ENCODE results near the gene DCBLD2.
"Not testable (repeated sequence)": the region's sequence is repeated elsewhere in the genome, so short reads cannot be mapped to it uniquely, and the experiment has no call there.

Gene DCBLD2

GRCh38 chr3:98890965-98891910 is 10.3 kb downstream of the DCBLD2 start:
- DNase-seq = peak; percentile 52

- no peak for DNase-seq
Measured at GRCh38 chr3:98890181-98890835, 11.2 kb downstream of the DCBLD2 start.

GRCh38 chr3:98887684-98888083 is 13.8 kb downstream of the DCBLD2 start:
- no peak for DNase-seq

- DNase-seq = no peak
Measured at GRCh38 chr3:98886525-98886924, 15.0 kb downstream of the DCBLD2 start.

- no peak for DNase-seq
Measured at GRCh38 chr3:98885851-98886250, 15.6 kb downstream of the DCBLD2 start.

GRCh38 chr3:98884675-98885371 is 16.7 kb downstream of the DCBLD2 start:
- DNase-seq = peak; percentile 75

GRCh38 chr3:98882614-98883333 is 18.7 kb downstream of the DCBLD2 start:
- DNase-seq = not testable (repeated sequence)

GRCh38 chr3:98877132-98877531 is 24.4 kb downstream of the DCBLD2 start:
- no peak for DNase-seq

GRCh38 chr3:98875535-98875934 is 26.0 kb downstream of the DCBLD2 start:
- no peak for DNase-seq

GRCh38 chr3:98874602-98875249 is 26.8 kb downstream of the DCBLD2 start:
- no peak for DNase-seq

GRCh38 chr3:98869391-98869790 is 32.1 kb downstream of the DCBLD2 start:
- DNase-seq = no peak

- DNase-seq = not testable (repeated sequence)
Measured at GRCh38 chr3:98857971-98858370, 43.5 kb downstream of the DCBLD2 start.

GRCh38 chr3:98857258-98857657 is 44.2 kb downstream of the DCBLD2 start:
- DNase-seq = not testable (repeated sequence)

GRCh38 chr3:98856724-98857123 is 44.8 kb downstream of the DCBLD2 start:
- DNase-seq = no peak

- DNase-seq = peak; percentile 94
Measured at GRCh38 chr3:98855806-98856400, 45.6 kb downstream of the DCBLD2 start.

GRCh38 chr3:98848108-98848507 is 53.4 kb downstream of the DCBLD2 start:
- DNase-seq = no peak

- DNase-seq = peak; percentile 91
Measured at GRCh38 chr3:98846101-98846500, 55.4 kb downstream of the DCBLD2 start.

GRCh38 chr3:98843266-98843959 is 58.1 kb downstream of the DCBLD2 start:
- peak; percentile 65 for DNase-seq

GRCh38 chr3:98839846-98840245 is 61.6 kb downstream of the DCBLD2 start:
- DNase-seq = peak; percentile 35

GRCh38 chr3:98831060-98831459 is 70.4 kb downstream of the DCBLD2 start:
- DNase-seq = not testable (repeated sequence)

- no peak for DNase-seq
Measured at GRCh38 chr3:98829246-98829832, 72.2 kb downstream of the DCBLD2 start.

Data from fibroblast of skin of right biceps (primary cell).